GM10248 (cell line): Measurements from ENCODE around the gene CAPN15.

Experiments used
- CTCF ChIA-PET: fragments of 300-600 bp; sonication (Branson Sonifier 250); formaldehyde crosslinking; extraction: SDS; loops from one replicate; lab custom pipeline; 2021; ENCODE audit warnings: antibody characterized with exemption; lab: Yijun Ruan, JAX
- POLR2A ChIA-PET: fragments of 350-650 bp; sonication (Branson Sonifier 250); formaldehyde crosslinking; extraction: SDS; loops from one replicate; lab custom pipeline; 2020; ENCODE audit warnings: antibody characterized with exemption; lab: Yijun Ruan, JAX
- DNase-seq: peaks from one replicate; pipeline ENCODE4 v3.0.0; 2012; ENCODE audit errors: extremely low spot score
- CTCF ChIP-seq: IDR thresholded peaks from 2 replicates; pipeline ENCODE4 v1.5.1; 2012; ENCODE audit warnings: mild to moderate bottlenecking, low read depth; ENCODE audit errors: extremely low read depth, missing control alignments, control extremely low read depth

Gene CAPN15

GRCh38 chr16:574021-574760 lies 46.7 kb downstream of the CAPN15 start:
- DNase-seq: no peak
- ChIA-PET POLR2A (no interaction called here), CTCF (interaction anchor here (1.3 to 2.0 kb wide), 2 partner anchors 13 to 16 kb away, joined by 3 to 6 read pairs; no protein-coding TSS in a partner anchor)
- TF ChIP-seq CTCF: no peak

GRCh38 chr16:575354-576196 lies 48.1 kb downstream of the CAPN15 start:
- no peak for DNase-seq
- POLR2A ChIA-PET: no interaction called here
- CTCF ChIA-PET: interaction anchor here (2.0 kb wide), 1 partner anchor 12 kb away, joined by 6 read pairs; no protein-coding TSS in a partner anchor
- no peak for TF ChIP-seq CTCF

- no peak for DNase-seq
- ChIA-PET CTCF (interaction anchor here (1.1 kb wide), 1 partner anchor 9 kb away, joined by 3 read pairs; no protein-coding TSS in a partner anchor), POLR2A (no interaction called here)
- no peak for TF ChIP-seq CTCF
Measured at GRCh38 chr16:576197-576822, 48.8 kb downstream of the CAPN15 start.

- CTCF ChIA-PET: interaction anchor here (1.1 kb wide), 1 partner anchor 9 kb away, joined by 3 read pairs; no protein-coding TSS in a partner anchor
- peak; percentile 35 for TF ChIP-seq CTCF
- DNase-seq: no peak
- POLR2A ChIA-PET: interaction anchor here (0.7 kb wide), 1 partner anchor 16 kb away, joined by 3 read pairs; no protein-coding TSS in a partner anchor
Measured at GRCh38 chr16:576823-577201, 49.3 kb downstream of the CAPN15 start.

- no peak for TF ChIP-seq CTCF
- POLR2A ChIA-PET: no interaction called here
- DNase-seq: no peak
- CTCF ChIA-PET: interaction anchor here (0.8 kb wide), 1 partner anchor 52 kb away, joined by 3 read pairs; no protein-coding TSS in a partner anchor
Measured at GRCh38 chr16:577796-578195, 50.3 kb downstream of the CAPN15 start.
